Breast epithelium (tissue), 3 donors: ENCODE measurements around the gene SLC6A1.

ENCODE experiments used
- POLR2A ChIP-seq: fragments of 450-650 bp; IDR thresholded peaks from one replicate; pipeline ENCODE4 v1.6.1; 2016; ENCODE audit warnings: antibody characterized with exemption, mild to moderate bottlenecking, moderate library complexity
- POLR2AphosphoS5 ChIP-seq, 3 donors: sonication (generic); formaldehyde crosslinking; IDR thresholded peaks; one replicate each; pipeline ENCODE4 v1.6.1; 2017; ENCODE audit warnings: antibody characterized with exemption in 3 of 3
- TF ChIP-seq, protein P1 (sequence below), 3 donors: fragments of 450-650 bp; IDR thresholded peaks; one replicate each; pipeline ENCODE4 v1.5.1; 2016 to 2017; ENCODE audit warnings: antibody characterized with exemption in 3 of 3, mild to moderate bottlenecking in 3 of 3, moderate library complexity in 3 of 3

- no peak for TF ChIP-seq POLR2A
- no peak for TF ChIP-seq POLR2AphosphoS5 (IDR thresholded peaks at IDR 0.05)
- TF ChIP-seq, protein P1, sequence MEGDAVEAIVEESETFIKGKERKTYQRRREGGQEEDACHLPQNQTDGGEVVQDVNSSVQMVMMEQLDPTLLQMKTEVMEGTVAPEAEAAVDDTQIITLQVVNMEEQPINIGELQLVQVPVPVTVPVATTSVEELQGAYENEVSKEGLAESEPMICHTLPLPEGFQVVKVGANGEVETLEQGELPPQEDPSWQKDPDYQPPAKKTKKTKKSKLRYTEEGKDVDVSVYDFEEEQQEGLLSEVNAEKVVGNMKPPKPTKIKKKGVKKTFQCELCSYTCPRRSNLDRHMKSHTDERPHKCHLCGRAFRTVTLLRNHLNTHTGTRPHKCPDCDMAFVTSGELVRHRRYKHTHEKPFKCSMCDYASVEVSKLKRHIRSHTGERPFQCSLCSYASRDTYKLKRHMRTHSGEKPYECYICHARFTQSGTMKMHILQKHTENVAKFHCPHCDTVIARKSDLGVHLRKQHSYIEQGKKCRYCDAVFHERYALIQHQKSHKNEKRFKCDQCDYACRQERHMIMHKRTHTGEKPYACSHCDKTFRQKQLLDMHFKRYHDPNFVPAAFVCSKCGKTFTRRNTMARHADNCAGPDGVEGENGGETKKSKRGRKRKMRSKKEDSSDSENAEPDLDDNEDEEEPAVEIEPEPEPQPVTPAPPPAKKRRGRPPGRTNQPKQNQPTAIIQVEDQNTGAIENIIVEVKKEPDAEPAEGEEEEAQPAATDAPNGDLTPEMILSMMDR (IDR thresholded peaks at IDR 0.05) = no peak
Measured at GRCh38 chr3:11047500-11047899, 55.0 kb downstream of the SLC6A1 start.
